Purkinje cell (primary cell): ENCODE data around the gene AADAC. TPM values are rescaled to one million over a fixed set of nuclear protein-coding genes. Genes with fewer than 3 reads are reported as not detected.

Source experiments
- polyA plus RNA-seq: library from polyadenylated mRNA; unstranded; fragments of >200 nt; fragmentation: Nextera tagmentation; gene quantifications from 2 replicates; pipeline ENCODE4 v1.2.1, GENCODE V29; 2014

The AADAC gene
- polyA plus RNA-seq = not detected in 2 replicates

GRCh38 chr3:151813799-151814198 lies at the start of gene AADAC:
AADAC (plus strand) TSS chr3:151814116; CDS start chr3:151814163, 47 bp downstream.

DNA sequence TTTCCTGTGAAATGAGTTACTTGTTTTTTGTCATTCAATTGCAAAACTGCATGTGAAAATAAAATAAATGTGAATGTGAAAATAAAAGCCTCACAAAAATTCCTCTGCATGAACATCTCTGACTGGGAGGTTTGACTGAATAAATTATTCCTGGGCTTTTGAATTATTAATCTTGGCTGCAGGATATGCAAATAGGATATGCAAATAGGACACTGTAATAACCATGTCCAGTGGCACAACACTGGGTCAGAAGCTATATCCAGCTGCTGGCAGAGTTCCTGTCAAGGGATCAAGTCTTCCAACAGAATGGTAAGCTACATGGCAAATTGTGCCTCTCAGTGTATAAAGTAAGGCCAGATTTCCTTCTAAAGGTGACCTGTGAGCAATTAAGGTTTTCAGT lies 59.5 kb downstream of the AADAC start, which contains the start of gene SUCNR1:
SUCNR1 (plus strand) TSS at position 246 of the 400 bp plus-strand sequence. CDS start 6,250 bp downstream, outside the sequence.

Other genes starting within 250 kb of the AADAC start
- gene AADACL2, start 80.2 kb upstream of the AADAC start, polyA plus RNA-seq = not detected in 2 replicates
- gene SUCNR1, start 59.5 kb downstream of the AADAC start, polyA plus RNA-seq = not detected in 2 replicates